Measurements from ENCODE around the gene MYO1G.
"Not testable (repeated sequence)": the region's sequence is repeated elsewhere in the genome, so short reads cannot be mapped to it uniquely, and the experiment has no call there.

The MYO1G gene

DNA sequence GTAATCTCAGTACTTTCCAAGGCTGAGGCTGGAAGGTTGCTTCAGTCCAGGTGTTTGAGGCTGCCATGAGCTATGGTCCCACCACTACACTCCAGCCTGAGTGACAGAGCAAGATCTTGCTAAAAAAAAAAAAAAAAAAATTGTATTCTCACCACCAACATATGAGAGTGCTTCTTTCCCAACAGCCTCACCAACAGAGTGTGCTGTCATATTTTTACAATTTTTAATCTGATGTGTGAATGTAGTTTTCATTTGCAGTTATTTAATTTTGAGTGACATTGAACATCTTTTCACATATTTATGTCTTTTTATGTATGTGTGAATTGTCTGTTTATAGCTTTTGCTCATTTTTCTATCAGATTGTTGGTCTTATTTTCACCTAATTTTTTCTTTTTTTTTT, 35.2 kb downstream of the MYO1G start:
- Histone ChIP-seq H3K4me3 (ENCODE audit: low read depth, low read length) (no peak overlapping the region), H3K4me2 (ENCODE audit: low read length) (no peak overlapping the region), H3K4me1 (no peaks in the 10 kb centered on the region), H2AFZ (no peak overlapping the region), H3K27ac (no peak overlapping the region), H3K9ac (no peak overlapping the region), H3K9me3 (ENCODE audit: control insufficient read depth, low read length) (no peaks in the 10 kb centered on the region), H3K36me3 (ENCODE audit: control insufficient read depth, insufficient read depth, low read length) (no peaks in the 10 kb centered on the region), H3K79me2 (no peaks in the 10 kb centered on the region), H3K27me3 (ENCODE audit: control insufficient read depth, insufficient read depth, low read length) (no peaks in the 10 kb centered on the region)
- TF ChIP-seq, protein P1, sequence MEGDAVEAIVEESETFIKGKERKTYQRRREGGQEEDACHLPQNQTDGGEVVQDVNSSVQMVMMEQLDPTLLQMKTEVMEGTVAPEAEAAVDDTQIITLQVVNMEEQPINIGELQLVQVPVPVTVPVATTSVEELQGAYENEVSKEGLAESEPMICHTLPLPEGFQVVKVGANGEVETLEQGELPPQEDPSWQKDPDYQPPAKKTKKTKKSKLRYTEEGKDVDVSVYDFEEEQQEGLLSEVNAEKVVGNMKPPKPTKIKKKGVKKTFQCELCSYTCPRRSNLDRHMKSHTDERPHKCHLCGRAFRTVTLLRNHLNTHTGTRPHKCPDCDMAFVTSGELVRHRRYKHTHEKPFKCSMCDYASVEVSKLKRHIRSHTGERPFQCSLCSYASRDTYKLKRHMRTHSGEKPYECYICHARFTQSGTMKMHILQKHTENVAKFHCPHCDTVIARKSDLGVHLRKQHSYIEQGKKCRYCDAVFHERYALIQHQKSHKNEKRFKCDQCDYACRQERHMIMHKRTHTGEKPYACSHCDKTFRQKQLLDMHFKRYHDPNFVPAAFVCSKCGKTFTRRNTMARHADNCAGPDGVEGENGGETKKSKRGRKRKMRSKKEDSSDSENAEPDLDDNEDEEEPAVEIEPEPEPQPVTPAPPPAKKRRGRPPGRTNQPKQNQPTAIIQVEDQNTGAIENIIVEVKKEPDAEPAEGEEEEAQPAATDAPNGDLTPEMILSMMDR (IDR thresholded peaks at IDR 0.05) = no peak

DNA sequence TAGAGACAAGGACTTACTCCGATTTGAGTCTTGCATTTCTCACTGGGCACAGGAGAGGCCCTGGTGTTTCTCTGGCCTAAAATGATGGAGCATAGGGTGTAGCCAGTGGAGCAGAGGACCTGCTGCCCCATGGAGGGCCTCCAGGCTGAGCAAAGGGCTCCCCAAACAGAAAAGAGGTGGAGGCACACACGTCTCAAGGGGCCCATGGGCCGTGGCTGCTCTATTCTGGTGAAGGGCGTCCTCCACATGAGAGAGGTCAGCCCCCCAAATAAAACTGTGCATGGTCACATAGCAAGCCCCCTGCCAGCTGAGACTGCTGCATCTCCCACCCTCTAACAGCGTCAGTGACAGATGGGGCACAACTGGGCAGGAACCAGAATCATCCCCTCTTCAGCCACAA, 41.4 kb downstream of the MYO1G start:
- Histone ChIP-seq H3K79me2 (no peaks in the 10 kb centered on the region), H3K36me3 (ENCODE audit: control insufficient read depth, insufficient read depth, low read length) (no peaks in the 10 kb centered on the region), H3K4me2 (ENCODE audit: low read length) (no peak overlapping the region), H3K27ac (no peak overlapping the region), H3K4me3 (ENCODE audit: low read depth, low read length) (no peak overlapping the region), H2AFZ (no peak overlapping the region), H3K4me1 (no peaks in the 10 kb centered on the region), H3K9me3 (ENCODE audit: control insufficient read depth, low read length) (no peaks in the 10 kb centered on the region), H3K9ac (no peak overlapping the region), H3K27me3 (ENCODE audit: control insufficient read depth, insufficient read depth, low read length) (no peaks in the 10 kb centered on the region)
- TF ChIP-seq, protein P1 (IDR thresholded peaks at IDR 0.05) = no peak

DNA sequence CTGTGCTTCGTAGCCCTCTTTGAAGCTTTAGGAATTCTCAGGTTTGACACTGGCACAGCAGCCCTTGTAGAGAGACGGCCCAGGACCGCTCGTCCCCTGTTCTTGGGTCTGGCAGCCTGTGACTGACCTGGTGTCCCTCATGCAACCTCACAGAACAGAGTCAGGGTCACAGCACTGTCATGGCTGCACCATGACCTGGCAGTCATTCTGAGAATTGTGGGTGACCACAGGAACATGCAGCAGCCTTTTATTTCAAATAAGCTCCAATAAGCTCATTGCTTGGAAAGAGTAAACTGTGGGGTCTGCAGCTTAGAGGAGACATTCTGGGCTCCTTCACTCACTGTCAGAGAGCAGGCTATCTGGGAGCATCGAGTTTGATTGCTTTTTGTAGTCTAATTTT, 42.5 kb downstream of the MYO1G start:
- H3K9me3 ChIP-seq (ENCODE audit: control insufficient read depth, low read length) = no peaks in the 10 kb centered on the region
- H3K36me3 ChIP-seq (ENCODE audit: control insufficient read depth, insufficient read depth, low read length) = no peaks in the 10 kb centered on the region
- no peaks in the 10 kb centered on the region for H3K4me1 ChIP-seq
- no peak overlapping the region for H3K9ac ChIP-seq
- no peak overlapping the region for H3K27ac ChIP-seq
- no peak overlapping the region for H3K4me3 ChIP-seq (ENCODE audit: low read depth, low read length)
- no peaks in the 10 kb centered on the region for H3K27me3 ChIP-seq (ENCODE audit: control insufficient read depth, insufficient read depth, low read length)
- no peak overlapping the region for H2AFZ ChIP-seq
- H3K79me2 ChIP-seq = no peaks in the 10 kb centered on the region
- no peak overlapping the region for H3K4me2 ChIP-seq (ENCODE audit: low read length)
- TF ChIP-seq, protein P1 (IDR thresholded peaks at IDR 0.05) = no peak

DNA sequence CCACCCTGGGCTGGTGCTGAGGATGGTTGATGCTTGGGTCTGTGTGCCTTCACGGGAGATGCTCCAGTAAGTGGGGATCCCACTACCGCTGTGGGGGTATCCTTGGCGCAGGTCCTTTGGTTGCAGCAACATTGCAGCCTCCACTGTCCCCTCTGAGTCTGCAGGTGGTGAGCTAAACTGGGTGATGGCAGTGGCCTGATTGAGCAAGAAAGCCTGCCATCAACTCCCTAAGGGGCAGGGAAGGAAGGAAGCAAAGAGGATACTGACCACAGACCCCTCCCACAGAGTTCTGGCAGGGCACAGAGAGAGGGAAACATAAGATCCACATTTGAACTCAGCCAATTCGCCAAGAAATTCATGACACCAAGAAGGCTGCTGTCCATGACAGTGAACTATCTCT, 43.2 kb downstream of the MYO1G start:
- Histone ChIP-seq H3K27me3 (ENCODE audit: control insufficient read depth, insufficient read depth, low read length) (no peaks in the 10 kb centered on the region), H3K9me3 (ENCODE audit: control insufficient read depth, low read length) (no peaks in the 10 kb centered on the region), H3K27ac (no peak overlapping the region), H3K4me3 (ENCODE audit: low read depth, low read length) (no peak overlapping the region), H2AFZ (no peak overlapping the region), H3K79me2 (no peaks in the 10 kb centered on the region), H3K36me3 (ENCODE audit: control insufficient read depth, insufficient read depth, low read length) (no peaks in the 10 kb centered on the region), H3K4me2 (ENCODE audit: low read length) (no peak overlapping the region), H3K4me1 (no peaks in the 10 kb centered on the region), H3K9ac (no peak overlapping the region)
- TF ChIP-seq, protein P1 (IDR thresholded peaks at IDR 0.05) = no peak

DNA sequence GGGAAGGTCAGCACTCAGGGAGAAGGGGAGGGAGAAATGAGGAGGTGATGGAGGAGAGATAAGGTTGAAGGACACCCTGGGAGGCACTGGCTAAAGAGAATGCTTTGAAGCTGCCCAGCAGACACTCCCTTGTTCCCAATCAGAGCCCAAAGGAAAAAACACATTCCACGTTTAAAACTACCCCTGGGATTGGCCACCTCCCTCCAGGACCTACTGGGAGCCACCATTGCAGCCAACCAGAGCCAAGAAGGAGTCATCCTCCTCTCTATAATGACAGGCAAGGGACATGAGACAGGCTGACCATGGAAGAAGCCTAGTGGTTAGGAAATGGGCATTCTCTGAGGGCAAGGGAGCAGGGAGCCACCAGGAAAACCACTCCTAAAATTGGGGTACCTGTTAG, 43.8 kb downstream of the MYO1G start:
- no peak overlapping the region for H2AFZ ChIP-seq
- H3K79me2 ChIP-seq = no peaks in the 10 kb centered on the region
- TF ChIP-seq, protein P1 (IDR thresholded peaks at IDR 0.05) = no peak

DNA sequence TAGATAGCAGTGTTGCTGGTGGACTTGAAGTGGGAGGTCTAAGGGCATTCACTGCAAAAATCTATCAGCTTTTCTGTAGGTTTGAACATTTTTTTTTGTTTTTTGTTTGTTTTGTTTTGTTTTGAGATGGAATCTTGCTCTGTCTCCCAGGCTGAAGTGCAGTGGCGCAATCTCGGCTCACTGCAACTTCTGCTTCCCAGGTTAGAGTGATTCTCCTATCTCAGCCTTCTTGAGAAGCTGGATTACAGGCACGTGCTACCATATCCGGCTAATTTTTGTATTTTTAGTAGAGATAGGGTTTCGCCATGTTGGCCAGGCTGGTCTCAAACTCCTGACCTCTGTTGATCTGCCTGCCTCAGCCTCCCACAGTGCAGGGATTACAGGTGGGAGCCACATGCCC, 44.3 kb downstream of the MYO1G start:
- H3K4me1 ChIP-seq; H3K27ac ChIP-seq; H3K4me2 ChIP-seq (ENCODE audit: low read length); H3K36me3 ChIP-seq (ENCODE audit: control insufficient read depth, insufficient read depth, low read length); H3K9ac ChIP-seq; H3K79me2 ChIP-seq; H3K4me3 ChIP-seq (ENCODE audit: low read depth, low read length); H3K9me3 ChIP-seq (ENCODE audit: control insufficient read depth, low read length); H2AFZ ChIP-seq; H3K27me3 ChIP-seq (ENCODE audit: control insufficient read depth, insufficient read depth, low read length): not testable (repeated sequence)

More for the DNA sequence above, 43.8 kb downstream of the MYO1G start:
- H3K9ac ChIP-seq = no peak overlapping the region
- H3K36me3 ChIP-seq (ENCODE audit: control insufficient read depth, insufficient read depth, low read length) = no peaks in the 10 kb centered on the region
- H3K4me2 ChIP-seq (ENCODE audit: low read length) = no peak overlapping the region
- no peaks in the 10 kb centered on the region for H3K4me1 ChIP-seq
- no peaks in the 10 kb centered on the region for H3K9me3 ChIP-seq (ENCODE audit: control insufficient read depth, low read length)
- no peak overlapping the region for H3K27ac ChIP-seq
- H3K27me3 ChIP-seq (ENCODE audit: control insufficient read depth, insufficient read depth, low read length) = no peaks in the 10 kb centered on the region
- no peak overlapping the region for H3K4me3 ChIP-seq (ENCODE audit: low read depth, low read length)

All from parathyroid adenoma (tissue), 2 donors.